ENCODE measurements around the gene CNPY1. TPM values are rescaled to one million over a fixed set of nuclear protein-coding genes. Genes with fewer than 3 reads are reported as not detected.

CNPY1 gene
- total and polyA plus RNA-seq, 9 of the 15 experiments (the other 6 are each of a cell fraction or from before 2014, with no cell fraction given) = not detected

GRCh38 chr7:155454183-155455112 is 91.9 kb downstream of the CNPY1 start:
- no peaks in the 10 kb centered on the region for H3K79me2 ChIP-seq (ENCODE audit: control insufficient read depth, insufficient read depth, low read length)
- 3% methylated on average over 79 of the region's 82 CpGs for WGBS (ENCODE audit: insufficient coverage, low coverage, missing lambda C conversion rate)
- no peaks in the 10 kb centered on the region for H3K9me3 ChIP-seq (replicated peaks; ENCODE audit: control insufficient read depth, insufficient read depth, low read depth, low read length)
- H3K27me3 ChIP-seq (ENCODE audit: control insufficient read depth in 2 of 2, insufficient read depth in 2 of 2, low read length in 2 of 2) = peaks cover 70 to 74% of the 10 kb centered on the region in 2 experiments
- no TSS peak for BruUV-seq (replicated peaks)
- no peak overlapping the region for H2AFZ ChIP-seq (ENCODE audit: low read depth, low read length)
- ChIA-PET POLR2A (interaction anchor here (0.6 to 0.7 kb wide), 2 partner anchors 15 to 117 kb away, joined by 3 read pairs; no protein-coding TSS in a partner anchor), CTCF (ENCODE audit: low intra/inter-chr PET ratio) (no interaction called here)
- H3K4me3 ChIP-seq = no peak overlapping the region
- peaks cover 0 to 37% of the 10 kb centered on the region in 2 experiments; a peak in 2 of 5 replicates for H3K4me1 ChIP-seq (replicated peaks in 1 of 2; ENCODE audit: control insufficient read depth in 2 of 2, insufficient read depth in 2 of 2, low read length in 2 of 2)
- in situ Hi-C loops (cut with MboI) (no loop called here), intact Hi-C loops (cut with micrococcal nuclease) (no loop called here)
- H3K4me2 ChIP-seq (ENCODE audit: insufficient read depth, low read length) = no peak overlapping the region
- no peaks in the 10 kb centered on the region for H3K9me1 ChIP-seq (ENCODE audit: control insufficient read depth, insufficient read depth, low read length)
- H3K36me3 ChIP-seq (ENCODE audit: control insufficient read depth, insufficient read depth, low read length) = no peaks in the 10 kb centered on the region
- TF ChIP-seq TCF3 (CRISPR knock-in tag; IDR thresholded peaks at IDR 0.05) = no peak
- TF ChIP-seq PRPF4 (IDR thresholded peaks at IDR 0.05; ENCODE audit: insufficient read depth, low read depth, low read length, poor library complexity, severe bottlenecking) = no peak
- TF ChIP-seq ZFX (CRISPR knock-in tag; IDR thresholded peaks at IDR 0.05) = no peak
- no peak for TF ChIP-seq ELF2 (CRISPR knock-in tag; IDR thresholded peaks at IDR 0.05)
- TF ChIP-seq CSDE1 (IDR thresholded peaks at IDR 0.05) = no peak
- no peak for TF ChIP-seq KLF10 (CRISPR knock-in tag; IDR thresholded peaks at IDR 0.05)
- no peak for TF ChIP-seq PHF20 (IDR thresholded peaks at IDR 0.05; ENCODE audit: partially characterized antibody)
- H3K27ac ChIP-seq (ENCODE audit: extremely low read depth, low read depth, low read length) = no peak overlapping the region
- no peak for FAIRE-seq
- ATAC-seq = no peak
- DNase-seq (ENCODE audit: extremely low read depth in 1 of 4, low spot score in 3 of 4) = no peak
- H4K20me1 ChIP-seq (replicated peaks; ENCODE audit: control insufficient read depth, insufficient read depth, low read length) = peaks cover 3% of the 10 kb centered on the region; the same call in 1 of the 2 replicates
- no peak overlapping the region for H3K9ac ChIP-seq (ENCODE audit: insufficient read depth in 1 of 2, low read depth in 2 of 2, low read length in 2 of 2)

Measured in K562 (cell line).